ENCODE data around the gene BNIPL.

DNA sequence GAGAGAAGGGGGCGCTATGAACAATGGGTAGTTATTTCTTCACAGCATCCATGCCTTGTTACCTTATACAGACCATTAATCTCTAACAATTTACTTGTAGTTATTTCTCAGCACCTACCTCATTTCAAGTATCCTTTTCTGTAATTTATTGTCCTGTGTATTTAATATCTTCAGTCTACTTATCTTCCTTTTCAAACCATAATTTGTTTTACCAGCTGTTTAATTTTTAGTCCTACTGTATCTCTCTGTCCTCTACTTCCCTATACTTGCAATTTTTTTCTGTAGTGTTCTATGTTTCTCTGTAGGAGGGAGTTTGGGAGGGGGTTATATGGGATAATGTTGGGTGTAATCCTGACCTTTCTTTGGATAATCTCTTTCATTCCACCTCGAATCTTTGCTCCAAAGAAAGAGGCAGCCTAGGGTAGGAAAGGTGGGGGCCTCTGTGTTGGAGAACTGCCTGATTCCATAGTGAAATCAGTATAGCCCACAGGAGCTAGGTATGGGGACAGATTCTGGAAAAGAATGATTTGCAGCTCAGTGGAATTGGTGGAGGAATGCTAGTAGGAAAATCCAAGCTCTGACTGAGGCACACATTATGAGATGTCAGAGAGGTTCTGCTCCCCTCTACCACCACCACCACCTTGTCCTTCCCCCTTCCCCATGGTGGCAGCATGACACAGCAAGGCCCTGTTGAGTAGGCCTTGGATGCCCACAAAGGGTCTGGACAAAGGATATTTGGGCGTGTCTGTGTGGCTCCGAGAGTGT lies 24.5 kb downstream of the BNIPL start:
- TF ChIP-seq ZNF776 (CRISPR knock-in tag; IDR thresholded peaks at IDR 0.05), result no peak
- no peak for TF ChIP-seq PRPF4 (IDR thresholded peaks at IDR 0.05; ENCODE audit: low read depth, low read length, poor library complexity, severe bottlenecking)
- no peak for TF ChIP-seq RCOR2 (CRISPR knock-in tag; IDR thresholded peaks at IDR 0.05)
- TF ChIP-seq, protein P1, sequence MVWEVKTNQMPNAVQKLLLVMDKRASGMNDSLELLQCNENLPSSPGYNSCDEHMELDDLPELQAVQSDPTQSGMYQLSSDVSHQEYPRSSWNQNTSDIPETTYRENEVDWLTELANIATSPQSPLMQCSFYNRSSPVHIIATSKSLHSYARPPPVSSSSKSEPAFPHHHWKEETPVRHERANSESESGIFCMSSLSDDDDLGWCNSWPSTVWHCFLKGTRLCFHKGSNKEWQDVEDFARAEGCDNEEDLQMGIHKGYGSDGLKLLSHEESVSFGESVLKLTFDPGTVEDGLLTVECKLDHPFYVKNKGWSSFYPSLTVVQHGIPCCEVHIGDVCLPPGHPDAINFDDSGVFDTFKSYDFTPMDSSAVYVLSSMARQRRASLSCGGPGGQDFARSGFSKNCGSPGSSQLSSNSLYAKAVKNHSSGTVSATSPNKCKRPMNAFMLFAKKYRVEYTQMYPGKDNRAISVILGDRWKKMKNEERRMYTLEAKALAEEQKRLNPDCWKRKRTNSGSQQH (CRISPR knock-in tag; IDR thresholded peaks at IDR 0.05; ENCODE audit: low read depth), result no peak
- no peak for TF ChIP-seq SIN3A (IDR thresholded peaks at IDR 0.05; ENCODE audit: borderline replicate concordance, low read depth, low read length)
- no peak for TF ChIP-seq POLR2A (IDR thresholded peaks at IDR 0.05; ENCODE audit: insufficient read depth in 1 of 2, low read depth in 2 of 2, low read length in 2 of 2)
- TF ChIP-seq NFIC (IDR thresholded peaks at IDR 0.05; ENCODE audit: low read length), result no peak
